Liver (tissue), 9 donors: ENCODE measurements around the gene KCNK3. TPM values are rescaled to one million over a fixed set of nuclear protein-coding genes. Genes with fewer than 3 reads are reported as not detected.

Experiments
- DNase-seq: peaks from one replicate; pipeline ENCODE4 v3.0.0-alpha.2; 2017; ENCODE audit warnings: low spot score
- H3K27ac ChIP-seq, 2 donors: one replicate each; pipeline ENCODE4 v1.7.0; 2013; ENCODE audit warnings: inconsistent platforms in 2 of 2, low read length in 2 of 2, control low read depth in 1 of 2, low read depth in 1 of 2, mild to moderate bottlenecking in 1 of 2
- H3K27me3 ChIP-seq, 4 donors: one replicate each; pipeline versions ENCODE4 v1.6.1 to v1.7.0; 2013; ENCODE audit warnings: low read length in 3 of 4, inconsistent platforms in 1 of 4, mild to moderate bottlenecking in 1 of 4, moderate library complexity in 1 of 4; ENCODE audit not compliant: control insufficient read depth in 4 of 4, insufficient read depth in 4 of 4
- H3K36me3 ChIP-seq, 4 donors: one replicate each; pipeline versions ENCODE4 v1.6.1 to v1.7.0; 2013; ENCODE audit warnings: low read length in 3 of 4, mild to moderate bottlenecking in 3 of 4, low read depth in 1 of 4, moderate library complexity in 1 of 4; ENCODE audit not compliant: control insufficient read depth in 4 of 4, insufficient read depth in 3 of 4
- H3K4me1 ChIP-seq, 4 donors: one replicate each; pipeline versions ENCODE4 v1.6.1 to v1.7.0; 2013; ENCODE audit warnings: low read length in 3 of 4, mild to moderate bottlenecking in 3 of 4, moderate library complexity in 1 of 4; ENCODE audit not compliant: control insufficient read depth in 4 of 4, insufficient read depth in 4 of 4
- H3K4me3 ChIP-seq, 3 donors: one replicate each; pipeline versions ENCODE4 v1.6.1 to v1.7.0; 2013; ENCODE audit warnings: low read length in 3 of 3, control low read depth in 1 of 3, low read depth in 1 of 3, mild to moderate bottlenecking in 1 of 3
- H3K9ac ChIP-seq, 2 donors: one replicate each; pipeline ENCODE4 v1.7.0; 2013; ENCODE audit warnings: low read length in 2 of 2, mild to moderate bottlenecking in 2 of 2, moderate library complexity in 2 of 2, control low read depth in 1 of 2, low read depth in 1 of 2
- H3K9me3 ChIP-seq, 4 donors: one replicate each; pipeline versions ENCODE4 v1.6.1 to v1.7.0; 2013; ENCODE audit warnings: low read length in 3 of 4; ENCODE audit not compliant: control insufficient read depth in 4 of 4
- ATF3 ChIP-seq: IDR thresholded peaks from 2 replicates; pipeline ENCODE4 v1.6.1; 2016; ENCODE audit warnings: antibody characterized with exemption
- CTCF ChIP-seq: fragments of 150-350 bp; IDR thresholded peaks from 2 replicates; pipeline ENCODE4 v1.5.1; 2017; ENCODE audit warnings: improper control_type of control experiment, low read depth, low read length; ENCODE audit not compliant: missing input control
- EGR1 ChIP-seq, 2 donors: IDR thresholded peaks; 2 replicates each; pipeline ENCODE4 v1.6.1; 2016 to 2018; ENCODE audit warnings: antibody characterized with exemption in 2 of 2, low read depth in 2 of 2
- GABPA ChIP-seq, 2 donors: IDR thresholded peaks in 1 of 2; conservative IDR thresholded peaks in 1 of 2; 2 replicates each; pipeline ENCODE4 v1.6.1; 2016; ENCODE audit warnings: antibody characterized with exemption in 2 of 2, mild to moderate bottlenecking in 1 of 2, moderate library complexity in 1 of 2
- HNF4G ChIP-seq: IDR thresholded peaks from 2 replicates; pipeline ENCODE4 v1.6.1; 2016; ENCODE audit warnings: antibody characterized with exemption
- MAX ChIP-seq: IDR thresholded peaks from 2 replicates; pipeline ENCODE4 v1.6.1; 2016; ENCODE audit warnings: antibody characterized with exemption
- NR2F2 ChIP-seq: IDR thresholded peaks from 2 replicates; pipeline ENCODE4 v1.6.1; 2016; ENCODE audit warnings: antibody characterized with exemption
- RXRA ChIP-seq, 2 donors: IDR thresholded peaks; 2 replicates each; pipeline ENCODE4 v1.6.1; 2017 to 2018; ENCODE audit warnings: antibody characterized with exemption in 2 of 2, mild to moderate bottlenecking in 1 of 2
- YY1 ChIP-seq: IDR thresholded peaks from 2 replicates; pipeline ENCODE4 v1.6.1; 2016; ENCODE audit warnings: antibody characterized with exemption, mild to moderate bottlenecking
- WGBS: extraction: QIAGEN DNeasy Blood & Tissue Kit; methylation state at CpG from one replicate; pipeline ENCODE4 v1.1.7; 2013; 5-methylcytosine and 5-hydroxymethylcytosine counted together
- polyA plus RNA-seq, 2 donors: library from polyadenylated mRNA; stranded (reverse) in 1 of 2; unstranded in 1 of 2; fragments of 200-250 nt in 1 of 2; fragments of >200 nt in 1 of 2; fragmentation: Nextera tagmentation in 1 of 2; extraction: Ambion mirVana in 1 of 2; gene quantifications; one replicate each; pipeline versions ENCODE4 v1.2.1 to v1.2.3, GENCODE V29; 2013 to 2015
- total RNA-seq, 2 donors: library from RNA; depleted of rRNA; stranded (reverse); fragments of >200 nt; gene quantifications; one replicate each; pipeline ENCODE4 v1.2.3, GENCODE V29; 2014
- donor health status: healthy.
- donor health status: healthy.
- donor health status: healthy.
- donor health status: healthy.
- donor health status: healthy.

KCNK3 gene
- total and polyA plus RNA-seq, 4 donors = 0.78 to 6.6 (median 2.6) TPM; not detected in 1

DNA sequence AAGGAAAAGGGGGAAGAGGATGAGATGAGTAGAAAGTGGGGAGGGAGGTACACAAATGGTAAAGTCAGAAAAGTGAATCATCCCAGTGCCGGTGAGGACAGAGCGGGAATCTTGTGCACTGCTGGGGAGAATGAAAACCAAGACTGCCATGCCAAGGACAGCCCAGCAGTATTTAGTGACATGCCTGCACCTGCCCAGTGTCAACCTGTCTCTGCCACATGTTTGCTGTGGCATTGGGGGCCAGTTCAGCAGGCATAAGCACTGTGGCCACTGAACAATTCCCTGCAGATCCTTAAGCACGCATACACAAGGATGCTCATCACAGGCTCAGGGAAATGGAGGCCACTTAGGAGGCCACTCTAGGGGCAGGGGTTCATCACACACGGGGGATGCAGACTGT, 5.2 kb upstream of the KCNK3 start (continued):
- TF ChIP-seq CTCF (no peak), HNF4G (no peak), GABPA (IDR thresholded peaks at IDR 0.05 in 1 of 2, conservative IDR thresholded peaks at IDR 0.05 in 1 of 2) (no peak)

DNA sequence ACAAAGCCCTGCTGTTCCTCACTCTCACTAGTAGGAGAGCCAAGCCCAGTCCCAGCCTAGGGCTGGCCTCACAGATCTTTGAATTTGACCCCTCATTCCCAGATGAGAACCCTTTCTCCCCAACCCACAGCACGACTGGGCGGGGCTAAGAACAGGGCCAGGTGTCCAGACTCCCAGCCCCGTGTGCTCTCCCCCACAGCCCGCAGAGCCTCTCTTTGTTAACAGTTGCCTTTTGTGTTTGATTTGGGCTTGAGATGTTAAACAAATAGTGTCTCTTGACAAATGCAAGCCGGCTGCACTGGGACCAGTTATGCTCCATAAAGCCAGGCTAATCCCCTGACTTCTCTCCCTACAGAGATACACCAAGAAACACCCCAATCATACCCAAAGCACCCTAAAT, 4.7 kb upstream of the KCNK3 start:
- H3K4me3 ChIP-seq = no peak overlapping the region
- peaks cover under 1 to 4% (median 2%) of the 10 kb centered on the region in 4 donors for H3K4me1 ChIP-seq
- peaks cover 0 to 4% (median 0%) of the 10 kb centered on the region in 4 donors for H3K27me3 ChIP-seq
- H3K36me3 ChIP-seq = no peaks in the 10 kb centered on the region
- no peak for DNase-seq
- TF ChIP-seq NR2F2 (no peak), EGR1 (IDR thresholded peaks at IDR 0.05; ENCODE audit: low read depth in 2 of 2) (no peak)
- no peak overlapping the region for H3K27ac ChIP-seq
- 34% methylated on average over 5 of the region's 5 CpGs for WGBS
- H3K9ac ChIP-seq = no peak overlapping the region
- no peaks in the 10 kb centered on the region for H3K9me3 ChIP-seq

DNA sequence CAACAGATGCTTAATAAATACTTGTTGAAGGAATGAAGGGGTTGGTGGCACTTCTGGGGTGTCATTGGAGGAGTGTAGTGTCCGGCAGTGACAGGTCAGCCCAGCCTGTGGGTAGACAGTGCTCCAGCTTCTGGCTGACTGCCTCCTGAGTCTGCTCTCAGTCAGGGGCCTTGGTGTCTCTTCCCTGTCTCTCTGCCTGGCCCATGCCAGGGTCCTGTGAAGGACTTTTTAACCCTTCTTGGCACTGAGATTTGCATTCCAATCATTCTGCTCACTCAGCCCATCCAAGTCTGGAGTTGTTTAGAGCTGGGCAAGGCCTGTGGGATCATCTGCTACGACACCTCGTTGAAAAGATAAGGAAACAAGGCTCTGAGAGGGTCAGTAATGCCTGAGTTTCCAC, 1.4 kb upstream of the KCNK3 start:
- Histone ChIP-seq H3K9me3 (no peaks in the 10 kb centered on the region), H3K4me1 (peaks cover 2 to 9% (median 5%) of the 10 kb centered on the region in 4 donors), H3K27me3 (peaks cover 0 to 12% (median 6%) of the 10 kb centered on the region in 4 donors), H3K27ac (no peak overlapping the region), H3K4me3 (no peak overlapping the region), H3K36me3 (no peaks in the 10 kb centered on the region), H3K9ac (no peak overlapping the region)
- no peak for DNase-seq
- whole genome bisulfite sequencing = 42% methylated on average over 3 of the region's 3 CpGs
- no peak for TF ChIP-seq EGR1 (IDR thresholded peaks at IDR 0.05; ENCODE audit: low read depth in 2 of 2)
- TF ChIP-seq RXRA (IDR thresholded peaks at IDR 0.05) = no peak
- TF ChIP-seq ATF3 = no peak

- no peak for TF ChIP-seq YY1
- no peak for TF ChIP-seq GABPA (IDR thresholded peaks at IDR 0.05 in 1 of 2, conservative IDR thresholded peaks at IDR 0.05 in 1 of 2)
- peak; percentile 28 for TF ChIP-seq NR2F2
- no peak for TF ChIP-seq EGR1 (IDR thresholded peaks at IDR 0.05; ENCODE audit: low read depth in 2 of 2)
- TF ChIP-seq ATF3 = no peak
- TF ChIP-seq MAX = no peak
- Histone ChIP-seq H3K9ac (no peak overlapping the region), H3K36me3 (no peaks in the 10 kb centered on the region), H3K4me3 (no peak overlapping the region), H3K27me3 (peaks cover 0 to 12% (median 6%) of the 10 kb centered on the region in 4 donors), H3K27ac (no peak overlapping the region), H3K4me1 (peaks cover 2 to 9% (median 5%) of the 10 kb centered on the region in 4 donors), H3K9me3 (no peaks in the 10 kb centered on the region)
- 43% methylated on average over 6 of the region's 6 CpGs for WGBS
- DNase-seq = no peak
Measured at GRCh38 chr2:26691881-26692278, 642 bp upstream of the KCNK3 start.
